ENCODE measurements around the gene PDS5B. TPM values are rescaled to one million over a fixed set of nuclear protein-coding genes. Genes with fewer than 3 reads are reported as not detected.

Gene PDS5B
- total RNA-seq, 1 donor from 2014 or later = 49.0 TPM

GRCh38 chr13:32632343-32632909, 46.2 kb downstream of the PDS5B start:
- Mint-ChIP-seq H3K4me3 (ENCODE audit: unreplicated experiment) (no peak overlapping the region), H3K4me1 (ENCODE audit: low read depth) (peaks cover 8% of the 10 kb centered on the region), H3K27me3 (ENCODE audit: low read depth) (no peaks in the 10 kb centered on the region), H3K36me3 (ENCODE audit: low read depth) (no peaks in the 10 kb centered on the region), H3K9me3 (ENCODE audit: low read depth) (no peaks in the 10 kb centered on the region), H3K27ac (ENCODE audit: unreplicated experiment) (no peak overlapping the region)
- no peak for TF ChIP-seq CTCF (IDR thresholded peaks at IDR 0.05)
- no peak for DNase-seq (ENCODE audit: low spot score)

GRCh38 chr13:32636711-32637110, 50.5 kb downstream of the PDS5B start:
- Mint-ChIP-seq H3K4me3 (ENCODE audit: unreplicated experiment) (no peak overlapping the region), H3K4me1 (ENCODE audit: low read depth) (peaks cover 13% of the 10 kb centered on the region), H3K9me3 (ENCODE audit: low read depth) (no peaks in the 10 kb centered on the region), H3K27ac (ENCODE audit: unreplicated experiment) (no peak overlapping the region), H3K27me3 (ENCODE audit: low read depth) (no peaks in the 10 kb centered on the region), H3K36me3 (ENCODE audit: low read depth) (no peaks in the 10 kb centered on the region)
- no peak for DNase-seq (ENCODE audit: low spot score)
- TF ChIP-seq CTCF (IDR thresholded peaks at IDR 0.05) = no peak

GRCh38 chr13:32638739-32639138, 52.5 kb downstream of the PDS5B start:
- Mint-ChIP-seq H3K4me1 (ENCODE audit: low read depth) (peaks cover 20% of the 10 kb centered on the region), H3K36me3 (ENCODE audit: low read depth) (no peaks in the 10 kb centered on the region), H3K27me3 (ENCODE audit: low read depth) (no peaks in the 10 kb centered on the region), H3K9me3 (ENCODE audit: low read depth) (no peaks in the 10 kb centered on the region), H3K27ac (ENCODE audit: unreplicated experiment) (no peak overlapping the region), H3K4me3 (ENCODE audit: unreplicated experiment) (no peak overlapping the region)
- TF ChIP-seq CTCF (IDR thresholded peaks at IDR 0.05) = no peak
- DNase-seq (ENCODE audit: low spot score) = no peak

- Mint-ChIP-seq H3K36me3 (ENCODE audit: low read depth) (no peaks in the 10 kb centered on the region), H3K27ac (ENCODE audit: unreplicated experiment) (no peak overlapping the region), H3K4me1 (ENCODE audit: low read depth) (peaks cover 19% of the 10 kb centered on the region), H3K9me3 (ENCODE audit: low read depth) (no peaks in the 10 kb centered on the region), H3K27me3 (ENCODE audit: low read depth) (no peaks in the 10 kb centered on the region), H3K4me3 (ENCODE audit: unreplicated experiment) (no peak overlapping the region)
- DNase-seq (ENCODE audit: low spot score) = no peak
- peak; percentile 92 for TF ChIP-seq CTCF (IDR thresholded peaks at IDR 0.05)
These were observed 53.4 kb downstream of the PDS5B start for GRCh38 chr13:32639502-32640105.

GRCh38 chr13:32642316-32642715, 56.1 kb downstream of the PDS5B start:
- no peaks in the 10 kb centered on the region for H3K36me3 Mint-ChIP-seq (ENCODE audit: low read depth)
- H3K27me3 Mint-ChIP-seq (ENCODE audit: low read depth) = no peaks in the 10 kb centered on the region
- TF ChIP-seq CTCF (IDR thresholded peaks at IDR 0.05) = no peak
- H3K9me3 Mint-ChIP-seq (ENCODE audit: low read depth) = no peaks in the 10 kb centered on the region
- DNase-seq (ENCODE audit: low spot score) = no peak
- peaks cover 22% of the 10 kb centered on the region for H3K4me1 Mint-ChIP-seq (ENCODE audit: low read depth)
- H3K27ac Mint-ChIP-seq (ENCODE audit: unreplicated experiment) = no peak overlapping the region
- no peak overlapping the region for H3K4me3 Mint-ChIP-seq (ENCODE audit: unreplicated experiment)
